Cardiac muscle cell (in vitro differentiated cells and primary cell): ENCODE results near the gene SLU7. TPM values are rescaled to one million over a fixed set of nuclear protein-coding genes. Genes with fewer than 3 reads are reported as not detected.
A peak's percentile ranks its signal among the peaks of the same experiment; 100 is the strongest.

Experiments used
- DNase-seq, 2 donors: peaks; one replicate each; pipeline versions ENCODE4 v3.0.0 to v3.0.0-alpha.2; 2010 to 2017; ENCODE audit warnings: low read depth in 1 of 2, low spot score in 1 of 2
- H3K27ac ChIP-seq: fragments of 200-600 bp; sonication (generic); 2 replicates; pipeline ENCODE4 v1.5.1; 2016
- H3K27me3 ChIP-seq: fragments of 200-600 bp; sonication (generic); 2 replicates; pipeline ENCODE4 v1.6.0; 2016; ENCODE audit warnings: control low read depth
- H3K36me3 ChIP-seq: fragments of 200-600 bp; sonication (generic); 2 replicates; pipeline ENCODE4 v1.5.1; 2016; ENCODE audit warnings: control low read depth
- H3K4me1 ChIP-seq: fragments of 200-600 bp; sonication (generic); 2 replicates; pipeline ENCODE4 v1.8.1; 2017; ENCODE audit warnings: low read depth, mild to moderate bottlenecking, mixed run types
- H3K4me3 ChIP-seq: fragments of 200-600 bp; sonication (generic); 2 replicates; pipeline ENCODE4 v1.5.1; 2016; ENCODE audit warnings: mild to moderate bottlenecking
- H3K9me3 ChIP-seq: fragments of 200-600 bp; sonication (generic); 2 replicates; pipeline ENCODE4 v1.5.1; 2017; ENCODE audit warnings: low read depth, mild to moderate bottlenecking, control low read depth
- CTCF ChIP-seq: IDR thresholded peaks from 2 replicates; pipeline ENCODE4 v1.5.1; 2012; ENCODE audit warnings: low read depth, mild to moderate bottlenecking, low read length
- polyA plus RNA-seq: library from polyadenylated mRNA; unstranded; fragments of >200 nt; fragmentation: Nextera tagmentation; extraction: Ambion mirVana; gene quantifications from 2 replicates; pipeline ENCODE4 v1.2.1, GENCODE V29; 2016
- total RNA-seq: library from RNA; depleted of rRNA; stranded (reverse); fragments of >200 nt; gene quantifications from 2 replicates; pipeline ENCODE4 v1.2.3, GENCODE V29; 2016

Gene SLU7
- total and polyA plus RNA-seq, 2 experiments from 2014 or later, result 30.1 to 49.7 TPM

DNA sequence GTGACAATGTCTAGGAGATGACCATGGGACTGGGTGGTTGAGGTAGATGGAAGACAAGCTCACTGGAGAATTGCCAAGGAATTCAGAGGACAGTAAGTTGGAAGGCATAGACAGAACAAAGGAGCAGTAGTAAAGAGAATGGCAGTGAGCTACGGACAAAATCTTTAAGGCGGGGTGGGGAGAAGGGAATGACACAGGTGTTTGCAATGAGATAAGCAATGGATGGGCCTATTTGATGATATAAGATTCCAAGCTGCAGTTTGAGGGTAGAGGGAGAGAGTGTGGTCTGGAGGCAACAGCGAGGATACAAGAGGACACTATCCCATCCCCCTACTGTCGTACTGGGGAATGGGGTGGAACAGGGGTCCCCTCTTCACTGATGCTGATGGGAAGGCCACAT, 17.1 kb upstream of the SLU7 start:
- Histone ChIP-seq H3K27me3 (peaks cover 9% of the 10 kb centered on the region), H3K27ac (no peak overlapping the region), H3K9me3 (no peaks in the 10 kb centered on the region), H3K36me3 (no peaks in the 10 kb centered on the region), H3K4me1 (no peaks in the 10 kb centered on the region), H3K4me3 (no peak overlapping the region)
- no peak for TF ChIP-seq CTCF
- no peak for DNase-seq

DNA sequence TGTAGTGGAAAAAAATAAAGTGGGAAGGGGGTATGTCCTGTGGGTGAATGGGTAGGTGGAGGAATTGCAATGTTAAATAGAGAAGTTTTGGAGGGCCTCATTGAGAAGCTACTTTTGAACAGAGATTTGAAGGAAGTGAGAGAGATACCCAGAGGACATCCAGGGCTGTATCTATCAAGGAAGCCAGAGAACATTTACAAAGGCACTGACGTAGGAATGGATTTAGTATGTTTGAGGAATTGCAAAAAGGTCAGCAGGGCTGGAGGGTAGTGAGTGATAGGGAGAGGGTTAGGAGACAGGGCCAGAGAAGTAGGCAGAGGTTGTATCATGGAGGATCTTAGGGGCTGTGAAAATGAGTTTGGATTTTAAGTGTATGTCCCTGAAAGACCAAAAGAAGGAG, 16.7 kb upstream of the SLU7 start:
- Histone ChIP-seq H3K27me3 (peaks cover 6% of the 10 kb centered on the region), H3K27ac (no peak overlapping the region), H3K4me1 (no peaks in the 10 kb centered on the region), H3K4me3 (no peak overlapping the region), H3K9me3 (no peaks in the 10 kb centered on the region), H3K36me3 (no peaks in the 10 kb centered on the region)
- no peak for DNase-seq
- TF ChIP-seq CTCF, result no peak

- peak in 1 of 2 donors; percentile 11 for DNase-seq
- TF ChIP-seq CTCF, result no peak
- no peaks in the 10 kb centered on the region for H3K36me3 ChIP-seq
- H3K9me3 ChIP-seq, result no peaks in the 10 kb centered on the region
- no peak overlapping the region for H3K27ac ChIP-seq
- H3K4me3 ChIP-seq, result no peak overlapping the region
- H3K4me1 ChIP-seq, result no peaks in the 10 kb centered on the region
- H3K27me3 ChIP-seq, result no peaks in the 10 kb centered on the region
These were observed 15.2 kb upstream of the SLU7 start for GRCh38 chr5:160434022-160434531.

GRCh38 chr5:160432787-160433186, 13.9 kb upstream of the SLU7 start:
- H3K27ac ChIP-seq, result no peak overlapping the region
- H3K9me3 ChIP-seq, result no peaks in the 10 kb centered on the region
- H3K36me3 ChIP-seq, result peaks cover 6% of the 10 kb centered on the region
- no peak overlapping the region for H3K4me3 ChIP-seq
- H3K27me3 ChIP-seq, result no peaks in the 10 kb centered on the region
- DNase-seq, result no peak
- no peak for TF ChIP-seq CTCF
- no peaks in the 10 kb centered on the region for H3K4me1 ChIP-seq

DNA sequence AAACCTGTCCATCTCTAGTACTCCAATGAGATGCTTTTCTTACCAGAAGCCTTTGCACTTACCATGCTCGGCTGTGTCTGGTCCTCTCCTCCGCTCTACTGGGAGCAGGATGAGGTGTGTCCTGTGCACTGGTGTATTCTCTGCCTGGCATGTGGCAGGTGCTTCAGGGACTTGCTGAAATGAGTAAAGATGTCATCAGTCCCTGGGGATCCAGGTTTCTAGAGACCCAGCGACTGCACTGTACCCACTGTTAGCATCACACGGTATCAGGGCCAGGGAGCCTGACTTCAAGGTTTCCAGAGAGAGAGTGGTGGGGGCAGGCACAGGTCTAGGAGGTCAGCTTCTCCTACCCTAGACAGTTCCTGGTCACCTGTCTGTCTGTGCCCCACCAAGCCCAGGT, 13.3 kb upstream of the SLU7 start:
- no peak for TF ChIP-seq CTCF
- no peak overlapping the region for H3K27ac ChIP-seq
- DNase-seq, result no peak
- no peak overlapping the region for H3K4me3 ChIP-seq
- peaks cover 7% of the 10 kb centered on the region for H3K36me3 ChIP-seq
- no peaks in the 10 kb centered on the region for H3K27me3 ChIP-seq
- H3K9me3 ChIP-seq, result no peaks in the 10 kb centered on the region
- H3K4me1 ChIP-seq, result no peaks in the 10 kb centered on the region

DNA sequence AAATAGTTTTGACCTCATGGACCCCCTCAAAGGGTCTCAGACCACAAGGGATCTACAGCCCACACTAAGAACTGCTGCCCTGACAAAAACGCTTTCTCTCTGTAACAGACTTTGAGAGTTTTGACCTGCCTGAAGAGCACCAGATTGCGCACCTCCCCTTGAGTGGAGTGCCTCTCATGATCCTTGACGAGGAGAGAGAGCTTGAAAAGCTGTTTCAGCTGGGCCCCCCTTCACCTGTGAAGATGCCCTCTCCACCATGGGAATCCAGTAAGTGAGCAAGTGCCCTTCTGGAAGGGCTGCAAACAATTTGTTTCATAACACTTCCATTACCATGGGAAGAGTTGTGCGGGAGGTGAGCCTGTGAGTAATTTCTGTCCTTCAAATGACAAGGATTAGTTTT, 8.7 kb upstream of the SLU7 start:
- no peaks in the 10 kb centered on the region for H3K9me3 ChIP-seq
- no peak for DNase-seq
- no peaks in the 10 kb centered on the region for H3K27me3 ChIP-seq
- H3K36me3 ChIP-seq, result peaks cover 7% of the 10 kb centered on the region
- peaks cover 10% of the 10 kb centered on the region for H3K4me1 ChIP-seq
- no peak for TF ChIP-seq CTCF
- no peak overlapping the region for H3K27ac ChIP-seq
- no peak overlapping the region for H3K4me3 ChIP-seq
